Brain microvascular endothelial cell (primary cell): Measurements from ENCODE around the gene GCN1.
"Not testable (repeated sequence)": the region's sequence is repeated elsewhere in the genome, so short reads cannot be mapped to it uniquely, and the experiment has no call there.

ENCODE experiments used
- DNase-seq: peaks from one replicate; pipeline ENCODE4 v3.0.0-alpha.2; 2020
- H3K27ac ChIP-seq: fragments of 250-450 bp; sonication (Bioruptor Pico); 2 replicates; pipeline ENCODE4 v1.5.1; 2020; ENCODE audit warnings: mild to moderate bottlenecking, moderate library complexity
- H3K27me3 ChIP-seq: fragments of 250-450 bp; sonication (Bioruptor Pico); replicated peaks from 2 replicates; pipeline ENCODE4 v1.5.1; 2020; ENCODE audit warnings: mild to moderate bottlenecking
- H3K36me3 ChIP-seq: fragments of 250-450 bp; sonication (Bioruptor Pico); replicated peaks from 2 replicates; pipeline ENCODE4 v1.5.1; 2020; ENCODE audit warnings: mild to moderate bottlenecking
- H3K4me3 ChIP-seq: 2 replicates; pipeline ENCODE4 v1.5.1; 2011; ENCODE audit warnings: low read depth, mild to moderate bottlenecking, control low read depth, low read length, moderate library complexity
- CTCF ChIP-seq: IDR thresholded peaks from 2 replicates; pipeline ENCODE4 v1.5.1; 2011; ENCODE audit warnings: low read depth, mild to moderate bottlenecking, moderate library complexity, low read length, control low read depth, inconsistent platforms; ENCODE audit errors: missing control alignments
- in situ Hi-C: cut with HindIII; loops from 2 replicates; pipeline ENCODE4 v1.10.0; 2017; ENCODE audit warnings: low sequenced_read_pairs, low pct_ligation_motif_present

GCN1 gene

GRCh38 chr12:120194226-120194533 is 335 bp downstream of the GCN1 start:
- Histone ChIP-seq H3K4me3 (peak overlapping the region; percentile 77), H3K27me3 (no peaks in the 10 kb centered on the region), H3K36me3 (peaks cover 44% of the 10 kb centered on the region), H3K27ac (peak overlapping the region; percentile 92)
- no peak for DNase-seq
- TF ChIP-seq CTCF, result no peak
- in situ Hi-C loops, result no loop called here

GRCh38 chr12:120193286-120193685 is 1.2 kb downstream of the GCN1 start:
- Histone ChIP-seq H3K4me3 (peak overlapping the region; percentile 77), H3K36me3 (peaks cover 43% of the 10 kb centered on the region)
- H3K27ac ChIP-seq, DNase-seq, H3K27me3 ChIP-seq, in situ Hi-C loops: not testable (repeated sequence)

DNA sequence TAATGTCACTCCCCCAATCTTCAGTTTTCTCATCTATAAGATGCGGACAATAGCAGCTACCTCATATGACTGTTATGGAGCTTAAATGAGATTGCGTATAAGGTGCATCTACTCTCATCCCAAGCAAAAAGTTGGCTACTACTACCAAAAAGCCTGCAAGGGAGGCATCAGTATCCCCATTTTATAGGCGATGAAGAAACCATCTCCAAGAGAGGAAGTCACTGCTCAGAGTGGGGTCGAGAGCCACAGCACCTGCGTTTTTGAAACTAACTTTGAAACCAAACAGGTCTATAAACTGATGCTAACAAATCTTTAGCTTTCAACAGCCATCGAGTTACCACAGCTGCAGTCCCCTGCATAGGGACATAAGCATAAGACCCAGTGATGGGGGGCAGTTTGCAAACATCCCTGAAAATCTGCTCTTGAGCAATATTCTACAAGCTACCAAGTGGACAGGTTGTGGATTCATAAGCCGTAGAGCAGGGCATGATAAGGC is 3.5 kb downstream of the GCN1 start:
- peaks cover 40% of the 10 kb centered on the region for H3K36me3 ChIP-seq
- H3K27me3 ChIP-seq, result no peaks in the 10 kb centered on the region
- DNase-seq, result no peak
- in situ Hi-C loops, result no loop called here
- H3K4me3 ChIP-seq, result no peak overlapping the region
- no peak for TF ChIP-seq CTCF
- H3K27ac ChIP-seq, result no peak overlapping the region

DNA sequence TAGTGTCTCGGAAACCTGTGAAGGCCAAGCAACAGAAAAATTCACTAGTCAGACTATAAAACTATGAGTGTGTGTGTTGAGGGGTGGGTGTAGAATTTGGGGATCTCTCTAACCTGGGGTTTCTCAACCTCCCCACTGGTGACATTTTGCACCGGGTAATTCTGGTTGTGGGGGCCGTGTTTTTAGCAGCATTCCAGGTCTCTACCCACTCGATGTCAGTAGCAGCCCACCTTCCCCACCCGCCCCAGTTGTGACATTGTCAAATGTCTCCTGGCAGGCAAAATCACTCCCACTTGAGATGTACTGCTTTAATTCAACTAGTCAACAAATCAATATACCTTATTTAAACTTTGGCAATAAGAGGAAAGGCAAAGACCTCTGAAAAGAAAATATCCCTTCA is 4.1 kb downstream of the GCN1 start:
- peaks cover 37% of the 10 kb centered on the region for H3K36me3 ChIP-seq
- no peak for DNase-seq
- no peak for TF ChIP-seq CTCF
- in situ Hi-C loops, result no loop called here
- H3K27ac ChIP-seq, result no peak overlapping the region
- no peak overlapping the region for H3K4me3 ChIP-seq
- no peaks in the 10 kb centered on the region for H3K27me3 ChIP-seq

DNA sequence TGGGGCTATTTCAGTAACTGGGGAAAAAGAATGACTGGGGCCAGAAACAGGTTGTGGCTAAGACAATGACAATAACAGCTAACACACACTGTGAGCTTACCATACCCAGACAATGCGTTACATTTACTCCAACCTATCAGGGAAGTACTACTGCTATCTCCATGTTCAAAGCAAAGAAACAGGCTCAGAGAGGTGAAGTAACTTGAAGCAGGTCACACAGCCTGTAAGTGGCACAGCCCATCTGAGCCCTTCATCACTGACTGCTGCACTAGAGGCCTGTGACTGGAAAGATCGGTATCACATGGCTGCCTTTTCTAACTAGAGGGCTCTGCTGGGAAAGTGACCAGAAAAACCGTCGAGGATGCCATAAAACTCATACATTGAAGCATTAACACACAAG is 7.9 kb downstream of the GCN1 start:
- no peak overlapping the region for H3K27ac ChIP-seq

DNA sequence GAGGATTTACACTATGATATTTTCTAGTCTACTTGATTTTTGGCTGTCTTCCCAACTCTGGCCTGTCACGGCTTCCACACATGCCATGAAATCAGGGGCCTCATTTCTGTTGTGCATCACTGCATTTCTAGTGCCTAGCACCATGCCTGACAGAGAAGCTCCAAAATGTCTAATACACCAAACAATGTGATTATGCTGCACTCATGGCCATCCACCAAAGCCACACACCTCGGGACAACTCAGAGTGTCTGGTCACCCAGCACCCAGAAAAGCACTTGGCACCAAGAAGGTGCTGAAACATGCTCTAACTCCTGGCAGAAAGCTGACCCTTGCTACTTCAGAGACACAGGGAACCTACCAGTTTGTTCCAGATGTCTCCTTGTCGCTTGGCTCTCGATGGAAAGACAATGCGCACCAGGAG is 11.3 kb downstream of the GCN1 start:
- DNase-seq, result peak; percentile 15
- Histone ChIP-seq H3K27ac (no peak overlapping the region), H3K27me3 (no peaks in the 10 kb centered on the region), H3K36me3 (peaks cover 71% of the 10 kb centered on the region), H3K4me3 (no peak overlapping the region)
- TF ChIP-seq CTCF, result no peak
- in situ Hi-C loops, result no loop called here

More for the DNA sequence above, 7.9 kb downstream of the GCN1 start:
- peaks cover 67% of the 10 kb centered on the region for H3K36me3 ChIP-seq
- no peak overlapping the region for H3K4me3 ChIP-seq
- TF ChIP-seq CTCF, result no peak
- no peak for DNase-seq
- in situ Hi-C loops, result no loop called here
- H3K27me3 ChIP-seq, result no peaks in the 10 kb centered on the region
